ENCODE results near the gene S100B.

S100B gene

GRCh38 chr21:46562964-46563607 is 41.8 kb downstream of the S100B start:
- in situ Hi-C loops (cut with HindIII; ENCODE audit: low sequenced_read_pairs) = no loop called here

GRCh38 chr21:46562472-46562871 is 42.4 kb downstream of the S100B start:
- in situ Hi-C loops (cut with HindIII; ENCODE audit: low sequenced_read_pairs) = no loop called here

GRCh38 chr21:46561445-46562090 is 43.3 kb downstream of the S100B start:
- in situ Hi-C loops (cut with HindIII; ENCODE audit: low sequenced_read_pairs) = no loop called here

- in situ Hi-C loops (cut with HindIII; ENCODE audit: low sequenced_read_pairs) = no loop called here
These were observed 44.1 kb downstream of the S100B start for GRCh38 chr21:46560568-46561444.

GRCh38 chr21:46559291-46559983 is 45.4 kb downstream of the S100B start:
- in situ Hi-C loops (cut with HindIII; ENCODE audit: low sequenced_read_pairs) = no loop called here

DNA sequence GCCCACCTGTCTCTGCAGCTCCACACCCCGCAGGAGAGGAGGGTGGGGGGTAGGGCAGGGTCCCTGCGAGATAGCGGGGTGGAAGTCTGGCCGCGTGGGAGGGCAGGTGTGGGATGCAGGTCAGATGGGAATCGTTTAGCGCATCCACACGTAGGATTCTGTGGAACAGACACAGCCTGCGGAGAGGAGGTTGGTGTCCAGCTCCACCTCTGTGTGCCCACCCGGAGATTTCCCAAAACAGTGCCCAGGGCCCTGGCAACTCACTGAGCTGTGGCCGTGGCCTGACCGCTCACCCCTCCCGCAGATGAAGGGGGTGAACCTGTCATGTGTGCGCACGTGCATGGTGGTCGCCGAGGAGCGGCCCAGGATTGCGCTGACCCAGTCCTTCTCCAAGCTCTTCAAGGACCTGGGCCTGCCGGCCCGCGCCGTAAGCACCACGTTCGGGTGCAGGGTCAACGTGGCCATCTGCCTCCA is 46.9 kb downstream of the S100B start:
- in situ Hi-C loops (cut with HindIII; ENCODE audit: low sequenced_read_pairs) = no loop called here

GRCh38 chr21:46557469-46557868 is 47.4 kb downstream of the S100B start:
- in situ Hi-C loops (cut with HindIII; ENCODE audit: low sequenced_read_pairs) = no loop called here

- in situ Hi-C loops (cut with HindIII; ENCODE audit: low sequenced_read_pairs) = no loop called here
These were observed 48.1 kb downstream of the S100B start for GRCh38 chr21:46556802-46557201.

GRCh38 chr21:46555678-46556077 is 49.2 kb downstream of the S100B start:
- in situ Hi-C loops (cut with HindIII; ENCODE audit: low sequenced_read_pairs) = no loop called here

- in situ Hi-C loops (cut with HindIII; ENCODE audit: low sequenced_read_pairs) = no loop called here
These were observed 49.7 kb downstream of the S100B start for GRCh38 chr21:46555225-46555617.

DNA sequence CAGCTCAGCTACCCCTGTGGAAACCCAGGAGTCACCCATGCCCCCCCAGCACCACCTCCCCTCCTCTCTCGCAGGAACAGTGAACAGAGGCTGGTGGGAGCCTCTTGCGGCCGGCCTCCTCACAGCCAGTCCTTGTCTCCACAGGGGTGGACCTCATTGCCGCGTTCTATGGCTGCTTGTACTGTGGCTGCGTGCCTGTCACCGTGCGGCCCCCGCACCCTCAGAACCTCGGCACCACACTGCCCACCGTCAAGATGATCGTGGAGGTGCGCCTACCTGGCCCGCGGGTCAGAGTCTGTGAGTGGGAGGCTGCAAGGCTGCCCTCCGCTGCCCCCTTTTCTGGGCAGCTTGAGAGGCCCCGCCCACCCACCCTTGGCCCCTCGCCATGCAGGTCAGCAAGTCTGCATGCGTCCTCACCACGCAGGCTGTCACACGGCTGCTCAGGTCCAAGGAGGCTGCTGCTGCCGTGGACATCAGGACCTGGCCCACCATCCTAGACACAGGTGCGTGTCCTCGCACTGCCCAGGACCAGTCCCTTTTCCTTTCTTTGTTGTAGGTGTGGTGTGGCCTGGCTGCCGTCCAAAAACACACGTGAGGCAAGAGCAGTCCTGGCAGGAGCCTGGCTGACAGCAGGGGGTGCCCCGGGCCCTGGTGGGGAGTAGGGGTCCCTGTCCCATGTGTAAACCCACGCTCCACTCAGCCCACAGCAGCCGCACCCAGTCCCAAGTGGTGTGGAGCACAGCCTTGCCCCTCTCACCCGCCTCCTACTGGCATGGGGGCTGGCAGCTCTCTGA is 50.3 kb downstream of the S100B start:
- in situ Hi-C loops (cut with HindIII; ENCODE audit: low sequenced_read_pairs) = no loop called here

- in situ Hi-C loops (cut with HindIII; ENCODE audit: low sequenced_read_pairs) = no loop called here
These were observed 50.9 kb downstream of the S100B start for GRCh38 chr21:46553993-46554392.

DNA sequence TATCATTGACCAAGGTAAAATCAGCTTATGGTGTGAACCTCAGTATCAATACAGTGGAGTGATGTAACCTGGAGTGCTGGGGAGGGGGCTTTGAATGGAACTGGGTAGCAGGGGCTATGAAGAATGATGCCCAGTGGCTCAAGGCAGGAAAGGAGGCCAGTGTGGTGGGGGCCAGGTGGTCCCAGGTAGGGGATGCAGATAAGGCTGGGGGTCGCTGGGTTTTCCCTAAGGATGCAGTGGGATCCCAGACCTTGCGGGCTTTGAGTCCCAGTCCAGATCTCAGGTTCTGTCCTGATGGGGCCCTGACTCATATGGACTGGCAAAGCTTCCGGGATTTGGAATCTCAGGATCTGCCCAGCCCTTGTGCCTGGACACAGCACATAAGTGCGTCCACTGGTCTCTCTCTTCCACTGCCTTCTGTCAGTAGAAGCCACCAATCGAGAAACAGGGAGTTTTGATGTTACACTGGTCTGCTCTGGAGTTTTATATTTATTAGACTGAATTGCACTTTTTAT is 52.0 kb downstream of the S100B start:
- in situ Hi-C loops (cut with HindIII; ENCODE audit: low sequenced_read_pairs) = no loop called here

- in situ Hi-C loops (cut with HindIII; ENCODE audit: low sequenced_read_pairs) = no loop called here
These were observed 52.6 kb downstream of the S100B start for GRCh38 chr21:46552274-46552673.

- in situ Hi-C loops (cut with HindIII; ENCODE audit: low sequenced_read_pairs) = no loop called here
These were observed 53.1 kb downstream of the S100B start for GRCh38 chr21:46551636-46552241.

GRCh38 chr21:46550116-46550941 is 54.6 kb downstream of the S100B start:
- in situ Hi-C loops (cut with HindIII; ENCODE audit: low sequenced_read_pairs) = no loop called here

- in situ Hi-C loops (cut with HindIII; ENCODE audit: low sequenced_read_pairs) = no loop called here
These were observed 55.2 kb downstream of the S100B start for GRCh38 chr21:46549650-46550049.
